HepG2 (cell line): ENCODE results near the gene CASP4. TPM values are rescaled to one million over a fixed set of nuclear protein-coding genes. Genes with fewer than 3 reads are reported as not detected.

Experiments used
- ATAC-seq: fragments of 200-7000 bp; cut with Tn5 transposase; 3 replicates; pipeline ENCODE4 v1.9.1; 2020; ENCODE audit warnings: mild to moderate bottlenecking, moderate library complexity
- BruUV-seq: library from RNA; stranded (reverse); fragments of 400-500 nt; replicated peaks from 2 replicates; lab custom pipeline; 2021; lab: Mats Ljungman, UMichigan
- CTCF ChIA-PET: fragments of 300-600 bp; formaldehyde crosslinking; extraction: SDS; loops from one replicate; lab custom pipeline; 2021; ENCODE audit warnings: low total read pairs, inconsistent platforms, low intra/inter-chr PET ratio; lab: Yijun Ruan, JAX
- POLR2A ChIA-PET: fragments of 350-600 bp; sonication (Branson Sonifier 250); formaldehyde crosslinking; loops from one replicate; lab custom pipeline; 2020; ENCODE audit warnings: antibody characterized with exemption, inconsistent platforms; lab: Yijun Ruan, JAX
- DNase-seq: peaks from one replicate; pipeline ENCODE4 v3.0.0-alpha.2; 2015; ENCODE audit warnings: low spot score
- FAIRE-seq: peaks from 3 replicates; lab custom pipeline; 2011; peaks lifted over from hg19 to GRCh38; lab: Jason Lieb, UNC
- H2AFZ ChIP-seq: one replicate; pipeline ENCODE4 v1.6.1; 2011; ENCODE audit warnings: low read length, inconsistent platforms
- H3K27ac ChIP-seq: fragments of 300-600 bp; 3 replicates; pipeline ENCODE4 v1.8.0; 2011; ENCODE audit warnings: mixed run types, mild to moderate bottlenecking, mixed read lengths, low read length, inconsistent platforms; ENCODE audit not compliant: insufficient read depth; ENCODE audit errors: extremely low read length
- H3K27me3 ChIP-seq, 2 experiments: fragments of 200-600 bp in 1 of 2; 2 replicates in 1 of 2; 3 replicates in 1 of 2; pipeline versions ENCODE4 v1.6.0 to v1.8.0; 2011; ENCODE audit warnings: low read length in 2 of 2, mild to moderate bottlenecking in 2 of 2, moderate library complexity in 2 of 2, inconsistent platforms in 1 of 2; ENCODE audit not compliant: insufficient read depth in 2 of 2, control insufficient read depth in 1 of 2
- H3K36me3 ChIP-seq, 2 experiments: fragments of 200-600 bp in 1 of 2; replicated peaks in 1 of 2; 2 replicates in 1 of 2; 3 replicates in 1 of 2; pipeline versions ENCODE4 v1.5.1 to v1.8.0; 2011; ENCODE audit warnings: low read length in 2 of 2, inconsistent platforms in 1 of 2; ENCODE audit not compliant: insufficient read depth in 2 of 2, control insufficient read depth in 1 of 2
- H3K4me1 ChIP-seq: 2 replicates; pipeline ENCODE4 v1.5.1; 2012; ENCODE audit warnings: low read length, inconsistent platforms; ENCODE audit not compliant: insufficient read depth
- H3K4me2 ChIP-seq: 2 replicates; pipeline ENCODE4 v1.6.0; 2011; ENCODE audit warnings: low read depth, low read length, inconsistent platforms
- H3K4me3 ChIP-seq, 3 experiments: fragments of 200-600 bp in 1 of 3; sonication (generic), shearing (Covaris generic) in 1 of 3; replicated peaks in 1 of 3; 2 replicates each; pipeline ENCODE4 v1.5.1; 2011 to 2016; ENCODE audit warnings: low read length in 3 of 3, inconsistent platforms in 2 of 3, low read depth in 2 of 3, mild to moderate bottlenecking in 2 of 3, control low read depth in 1 of 3, mixed read lengths in 1 of 3; ENCODE audit not compliant: insufficient read depth in 1 of 3
- H3K79me2 ChIP-seq: one replicate; pipeline ENCODE4 v1.6.1; 2011; ENCODE audit warnings: low read length, inconsistent platforms; ENCODE audit not compliant: insufficient read depth
- H3K9ac ChIP-seq: 2 replicates; pipeline ENCODE4 v1.6.0; 2011; ENCODE audit warnings: mild to moderate bottlenecking, low read depth, low read length, inconsistent platforms; ENCODE audit not compliant: insufficient read depth
- H3K9me3 ChIP-seq: 2 replicates; pipeline ENCODE4 v1.5.1; 2012; ENCODE audit warnings: mild to moderate bottlenecking, low read length
- H4K20me1 ChIP-seq: 2 replicates; pipeline ENCODE4 v1.6.0; 2011; ENCODE audit warnings: inconsistent platforms, mild to moderate bottlenecking, low read length, moderate library complexity; ENCODE audit not compliant: insufficient read depth
- FOXJ3 ChIP-seq: sonication (generic); formaldehyde crosslinking; IDR thresholded peaks from 2 replicates; pipeline ENCODE4 v1.4.0; 2020; ENCODE audit warnings: missing genetic modification reagents, mild to moderate bottlenecking, borderline replicate concordance
- HIVEP1 ChIP-seq: sonication (generic); formaldehyde crosslinking; IDR thresholded peaks from 2 replicates; pipeline ENCODE4 v1.4.0; 2020; ENCODE audit warnings: mild to moderate bottlenecking, missing genetic modification reagents
- HNRNPLL ChIP-seq: fragments of 200-400 bp; formaldehyde crosslinking; IDR thresholded peaks from 2 replicates; pipeline ENCODE4 v1.6.1; 2017; ENCODE audit warnings: mild to moderate bottlenecking, low read depth, low read length; ENCODE audit not compliant: poor library complexity, severe bottlenecking
- MED1 ChIP-seq: sonication (generic); formaldehyde crosslinking; IDR thresholded peaks from 2 replicates; pipeline ENCODE4 v1.4.0; 2020; ENCODE audit warnings: missing genetic modification reagents
- MTF1 ChIP-seq: sonication (generic); formaldehyde crosslinking; IDR thresholded peaks from 2 replicates; pipeline ENCODE4 v1.5.0; 2020; ENCODE audit warnings: missing genetic modification reagents
- PPARG ChIP-seq: conservative IDR thresholded peaks from 2 replicates; pipeline ENCODE4 v1.6.1; 2016; ENCODE audit warnings: missing biosample characterization, missing genetic modification reagents
- RAD21 ChIP-seq: fragments of 450-650 bp; formaldehyde crosslinking; IDR thresholded peaks from 2 replicates; pipeline ENCODE4 v1.5.0; 2020; ENCODE audit warnings: mild to moderate bottlenecking
- RBAK ChIP-seq: sonication (generic); formaldehyde crosslinking; IDR thresholded peaks from 2 replicates; pipeline ENCODE4 v1.5.1; 2020; ENCODE audit warnings: mild to moderate bottlenecking, missing genetic modification reagents
- SATB2 ChIP-seq: sonication (generic); formaldehyde crosslinking; IDR thresholded peaks from 2 replicates; pipeline ENCODE4 v1.5.0; 2020; ENCODE audit warnings: missing genetic modification reagents
- STAG1 ChIP-seq: sonication (generic); formaldehyde crosslinking; IDR thresholded peaks from 2 replicates; pipeline ENCODE4 v1.4.0; 2020; ENCODE audit warnings: missing genetic modification reagents
- TCF12 ChIP-seq, 2 experiments: fragments of 450-650 bp in 1 of 2; sonication (generic) in 1 of 2; formaldehyde crosslinking in 1 of 2; IDR thresholded peaks; 2 replicates each; pipeline versions ENCODE4 v1.6.1 to v1.8.0; 2017 to 2022; ENCODE audit warnings: antibody characterized with exemption in 1 of 2, mild to moderate bottlenecking in 1 of 2, missing genetic modification reagents in 1 of 2, moderate library complexity in 1 of 2
- U2AF2 ChIP-seq: fragments of 200-400 bp; formaldehyde crosslinking; IDR thresholded peaks from 2 replicates; pipeline ENCODE4 v1.6.1; 2017; ENCODE audit warnings: low read depth, mild to moderate bottlenecking, low read length
- ZNF720 ChIP-seq: sonication (generic); formaldehyde crosslinking; IDR thresholded peaks from 2 replicates; pipeline ENCODE4 v1.4.0; 2020; ENCODE audit warnings: missing genetic modification reagents
- ZNF792 ChIP-seq: IDR thresholded peaks from 2 replicates; pipeline ENCODE4 v1.6.1; 2016
- WGBS: methylation state at CpG from one replicate; pipeline ENCODE4 v1.1.6; 2017; ENCODE audit warnings: low lambda C conversion rate; 5-methylcytosine and 5-hydroxymethylcytosine counted together
- in situ Hi-C: cut with HindIII; loops from 2 replicates; pipeline ENCODE4 v1.10.0; 2017; ENCODE audit warnings: low pct_unique_long_range_greater_than_20kb; ENCODE audit not compliant: extremely low pct_ligation_motif_present
- intact Hi-C: fragments of 100-400 bp; cut with micrococcal nuclease; formaldehyde crosslinking; loops from one replicate; pipeline ENCODE4 v1.10.0; 2022; ENCODE audit not compliant: unreplicated experiment
- polyA plus RNA-seq, 8 experiments: library from polyadenylated mRNA; depleted of rRNA in 3 of 8; stranded (reverse) in 7 of 8; unstranded in 1 of 8; fragments of >200 nt; fragmentation: Illumina TruSeq in 4 of 8; extraction: Trizol in 4 of 8; gene quantifications; 2 replicates each; pipeline versions ENCODE4 v1.2.1 to v1.2.3, GENCODE V29; 2011 to 2016; ENCODE audit warnings: low read depth in 4 of 8, missing spikeins in 1 of 8, mixed read lengths in 1 of 8; ENCODE audit not compliant: insufficient read depth in 1 of 8
- total RNA-seq, 5 experiments: library from RNA; depleted of rRNA; stranded (reverse); fragments of >200 nt; fragmentation: Illumina TruSeq; extraction: Trizol; gene quantifications; 2 replicates each; pipeline ENCODE4 v1.2.3, GENCODE V29; 2016; ENCODE audit warnings: low read depth in 1 of 5
- TF ChIP-seq, protein P1 (sequence below): sonication (generic); formaldehyde crosslinking; IDR thresholded peaks from 2 replicates; pipeline ENCODE4 v1.9.0; 2021; ENCODE audit warnings: missing genetic modification reagents, mild to moderate bottlenecking, borderline replicate concordance
- TF ChIP-seq, protein P2 (sequence below): IDR thresholded peaks from 2 replicates; pipeline ENCODE4 v1.6.1; 2016
- TF ChIP-seq, protein P3 (sequence below): sonication (generic); formaldehyde crosslinking; conservative IDR thresholded peaks from 2 replicates; pipeline ENCODE4 v1.4.0; 2020; ENCODE audit warnings: missing genetic modification reagents

CASP4 gene
- total and polyA plus RNA-seq, 2 of the 13 experiments (the other 11 are each of a cell fraction or from before 2014, with no cell fraction given) = 56.4 to 69.8 TPM

DNA sequence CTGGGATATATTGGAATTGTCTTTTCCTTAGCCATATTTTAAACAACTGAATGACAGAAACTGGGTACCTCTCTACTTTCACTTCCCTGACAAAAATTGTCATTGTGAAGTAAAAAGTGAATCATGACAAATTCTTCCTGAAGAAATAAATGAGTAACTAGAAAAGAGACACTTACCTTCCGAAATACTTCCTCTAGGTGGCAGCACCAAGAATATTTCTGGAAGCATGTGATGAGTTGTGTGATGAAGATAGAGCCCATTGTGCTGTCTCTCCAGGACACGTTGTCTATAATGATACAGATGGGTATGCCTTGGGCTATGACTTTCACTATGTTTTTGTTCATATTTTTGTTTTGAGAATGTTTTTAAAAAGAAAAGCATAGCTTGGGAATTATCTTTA is 21.5 kb downstream of the CASP4 start:
- 32% methylated on average over 2 of the region's 2 CpGs for WGBS
- CTCF ChIA-PET = no interaction called here
- Histone ChIP-seq H3K36me3 (peaks cover 7 to 35% of the 10 kb centered on the region in 2 experiments), H3K9me3 (no peaks in the 10 kb centered on the region), H2AFZ (no peak overlapping the region), H4K20me1 (no peaks in the 10 kb centered on the region), H3K4me3 (no peak overlapping the region), H3K9ac (no peak overlapping the region), H3K27ac (no peak overlapping the region), H3K4me1 (peaks cover 15% of the 10 kb centered on the region), H3K27me3 (no peaks in the 10 kb centered on the region), H3K79me2 (no peaks in the 10 kb centered on the region), H3K4me2 (no peak overlapping the region)
- intact Hi-C loops = loop anchor here (10.0 kb wide), 1 partner anchor 368 kb away; no protein-coding TSS in a partner anchor
- peak; percentile 78 for DNase-seq
- in situ Hi-C loops = no loop called here
- peak; percentile 51 for FAIRE-seq
- peak; percentile 89 for ATAC-seq
- POLR2A ChIA-PET = no interaction called here
- BruUV-seq = no TSS peak
- TF ChIP-seq, protein P1, sequence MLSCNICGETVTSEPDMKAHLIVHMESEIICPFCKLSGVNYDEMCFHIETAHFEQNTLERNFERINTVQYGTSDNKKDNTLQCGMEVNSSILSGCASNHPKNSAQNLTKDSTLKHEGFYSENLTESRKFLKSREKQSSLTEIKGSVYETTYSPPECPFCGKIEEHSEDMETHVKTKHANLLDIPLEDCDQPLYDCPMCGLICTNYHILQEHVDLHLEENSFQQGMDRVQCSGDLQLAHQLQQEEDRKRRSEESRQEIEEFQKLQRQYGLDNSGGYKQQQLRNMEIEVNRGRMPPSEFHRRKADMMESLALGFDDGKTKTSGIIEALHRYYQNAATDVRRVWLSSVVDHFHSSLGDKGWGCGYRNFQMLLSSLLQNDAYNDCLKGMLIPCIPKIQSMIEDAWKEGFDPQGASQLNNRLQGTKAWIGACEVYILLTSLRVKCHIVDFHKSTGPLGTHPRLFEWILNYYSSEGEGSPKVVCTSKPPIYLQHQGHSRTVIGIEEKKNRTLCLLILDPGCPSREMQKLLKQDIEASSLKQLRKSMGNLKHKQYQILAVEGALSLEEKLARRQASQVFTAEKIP (CRISPR knock-in tag) = no peak
- TF ChIP-seq FOXJ3 (CRISPR knock-in tag) (no peak), RBAK (CRISPR knock-in tag) (no peak), ZNF720 (CRISPR knock-in tag) (no peak), PPARG (no peak), MED1 (CRISPR knock-in tag) (no peak), MTF1 (CRISPR knock-in tag) (no peak), TCF12 (IDR thresholded peaks at IDR 0.05) (no peak), TCF12 (CRISPR knock-in tag; IDR thresholded peaks at IDR 0.05) (no peak), HNRNPLL (no peak), SATB2 (CRISPR knock-in tag) (no peak), ZNF792 (no peak), U2AF2 (no peak), RAD21 (peak; percentile 62), STAG1 (CRISPR knock-in tag) (peak; percentile 70), HIVEP1 (CRISPR knock-in tag) (no peak)
- TF ChIP-seq, protein P2, sequence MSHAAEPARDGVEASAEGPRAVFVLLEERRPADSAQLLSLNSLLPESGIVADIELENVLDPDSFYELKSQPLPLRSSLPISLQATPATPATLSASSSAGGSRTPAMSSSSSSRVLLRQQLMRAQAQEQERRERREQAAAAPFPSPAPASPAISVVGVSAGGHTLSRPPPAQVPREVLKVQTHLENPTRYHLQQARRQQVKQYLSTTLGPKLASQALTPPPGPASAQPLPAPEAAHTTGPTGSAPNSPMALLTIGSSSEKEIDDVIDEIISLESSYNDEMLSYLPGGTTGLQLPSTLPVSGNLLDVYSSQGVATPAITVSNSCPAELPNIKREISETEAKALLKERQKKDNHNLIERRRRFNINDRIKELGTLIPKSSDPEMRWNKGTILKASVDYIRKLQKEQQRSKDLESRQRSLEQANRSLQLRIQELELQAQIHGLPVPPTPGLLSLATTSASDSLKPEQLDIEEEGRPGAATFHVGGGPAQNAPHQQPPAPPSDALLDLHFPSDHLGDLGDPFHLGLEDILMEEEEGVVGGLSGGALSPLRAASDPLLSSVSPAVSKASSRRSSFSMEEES (CRISPR knock-in tag) = 0 out of 2 replicates have a peak, but pooled peaks have one; percentile 29
- TF ChIP-seq, protein P3, sequence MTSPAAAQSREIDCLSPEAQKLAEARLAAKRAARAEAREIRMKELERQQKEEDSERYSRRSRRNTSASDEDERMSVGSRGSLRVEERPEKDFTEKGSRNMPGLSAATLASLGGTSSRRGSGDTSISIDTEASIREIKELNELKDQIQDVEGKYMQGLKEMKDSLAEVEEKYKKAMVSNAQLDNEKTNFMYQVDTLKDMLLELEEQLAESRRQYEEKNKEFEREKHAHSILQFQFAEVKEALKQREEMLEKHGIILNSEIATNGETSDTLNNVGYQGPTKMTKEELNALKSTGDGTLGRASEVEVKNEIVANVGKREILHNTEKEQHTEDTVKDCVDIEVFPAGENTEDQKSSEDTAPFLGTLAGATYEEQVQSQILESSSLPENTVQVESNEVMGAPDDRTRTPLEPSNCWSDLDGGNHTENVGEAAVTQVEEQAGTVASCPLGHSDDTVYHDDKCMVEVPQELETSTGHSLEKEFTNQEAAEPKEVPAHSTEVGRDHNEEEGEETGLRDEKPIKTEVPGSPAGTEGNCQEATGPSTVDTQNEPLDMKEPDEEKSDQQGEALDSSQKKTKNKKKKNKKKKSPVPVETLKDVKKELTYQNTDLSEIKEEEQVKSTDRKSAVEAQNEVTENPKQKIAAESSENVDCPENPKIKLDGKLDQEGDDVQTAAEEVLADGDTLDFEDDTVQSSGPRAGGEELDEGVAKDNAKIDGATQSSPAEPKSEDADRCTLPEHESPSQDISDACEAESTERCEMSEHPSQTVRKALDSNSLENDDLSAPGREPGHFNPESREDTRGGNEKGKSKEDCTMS (CRISPR knock-in tag) = no peak
